HepG2 (cell line): ENCODE data around the gene PRKCE. TPM values are rescaled to one million over a fixed set of nuclear protein-coding genes. Genes with fewer than 3 reads are reported as not detected.

Source experiments
- ARHGAP35 ChIP-seq: sonication (generic); formaldehyde crosslinking; IDR thresholded peaks from 2 replicates; pipeline ENCODE4 v1.9.0; 2022; ENCODE audit warnings: mild to moderate bottlenecking, inconsistent platforms, moderate library complexity, missing genetic modification reagents, borderline replicate concordance
- CBFB ChIP-seq: sonication (generic); formaldehyde crosslinking; IDR thresholded peaks from 2 replicates; pipeline ENCODE4 v1.4.0; 2020; ENCODE audit warnings: missing genetic modification reagents
- CEBPG ChIP-seq: IDR thresholded peaks from 2 replicates; pipeline ENCODE4 v1.6.1; 2016
- KMT2A ChIP-seq: sonication (generic); formaldehyde crosslinking; IDR thresholded peaks from 2 replicates; pipeline ENCODE4 v1.4.0; 2020; ENCODE audit warnings: missing genetic modification reagents
- MEF2D ChIP-seq: sonication (generic); formaldehyde crosslinking; IDR thresholded peaks from 2 replicates; pipeline ENCODE4 v1.5.1; 2020; ENCODE audit warnings: mild to moderate bottlenecking, missing genetic modification reagents
- MTF1 ChIP-seq: sonication (generic); formaldehyde crosslinking; IDR thresholded peaks from 2 replicates; pipeline ENCODE4 v1.5.0; 2020; ENCODE audit warnings: missing genetic modification reagents
- NAIF1 ChIP-seq: sonication (generic); formaldehyde crosslinking; IDR thresholded peaks from 2 replicates; pipeline ENCODE4 v1.5.0; 2020; ENCODE audit warnings: mild to moderate bottlenecking, missing genetic modification reagents, borderline replicate concordance
- SIX1 ChIP-seq: sonication (generic); formaldehyde crosslinking; IDR thresholded peaks from 2 replicates; pipeline ENCODE4 v1.4.0; 2020; ENCODE audit warnings: missing genetic modification reagents, borderline replicate concordance
- SNRNP70 ChIP-seq: fragments of 200-400 bp; formaldehyde crosslinking; IDR thresholded peaks from 2 replicates; pipeline ENCODE4 v1.6.1; 2017; ENCODE audit warnings: mild to moderate bottlenecking, low read depth, low read length, moderate library complexity
- U2AF1 ChIP-seq: fragments of 200-400 bp; formaldehyde crosslinking; optimal IDR thresholded peaks from 2 replicates; pipeline ENCODE3; 2017; ENCODE audit warnings: mild to moderate bottlenecking, low read depth, low read length
- ZMYM4 ChIP-seq: sonication (generic); formaldehyde crosslinking; IDR thresholded peaks from 2 replicates; pipeline ENCODE4 v1.8.1; 2023; ENCODE audit warnings: mild to moderate bottlenecking, missing genetic modification reagents
- ZNF503 ChIP-seq: sonication (generic); formaldehyde crosslinking; IDR thresholded peaks from 2 replicates; pipeline ENCODE4 v1.4.0; 2020; ENCODE audit warnings: missing genetic modification reagents
- polyA plus RNA-seq, 8 experiments: library from polyadenylated mRNA; depleted of rRNA in 3 of 8; stranded (reverse) in 7 of 8; unstranded in 1 of 8; fragments of >200 nt; fragmentation: Illumina TruSeq in 4 of 8; extraction: Trizol in 4 of 8; gene quantifications; 2 replicates each; pipeline versions ENCODE4 v1.2.1 to v1.2.3, GENCODE V29; 2011 to 2016; ENCODE audit warnings: low read depth in 4 of 8, missing spikeins in 1 of 8, mixed read lengths in 1 of 8; ENCODE audit not compliant: insufficient read depth in 1 of 8
- total RNA-seq, 5 experiments: library from RNA; depleted of rRNA; stranded (reverse); fragments of >200 nt; fragmentation: Illumina TruSeq; extraction: Trizol; gene quantifications; 2 replicates each; pipeline ENCODE4 v1.2.3, GENCODE V29; 2016; ENCODE audit warnings: low read depth in 1 of 5
- TF ChIP-seq, protein P1 (sequence below): sonication (generic); formaldehyde crosslinking; conservative IDR thresholded peaks from 2 replicates; pipeline ENCODE4 v1.4.0; 2020; ENCODE audit warnings: missing genetic modification reagents
- TF ChIP-seq, protein P2 (sequence below): sonication (generic); formaldehyde crosslinking; IDR thresholded peaks from 2 replicates; pipeline ENCODE4 v1.9.0; 2021; ENCODE audit warnings: missing genetic modification reagents, mild to moderate bottlenecking, borderline replicate concordance
- TF ChIP-seq, protein P3 (sequence below): sonication (generic); formaldehyde crosslinking; IDR thresholded peaks from 2 replicates; pipeline ENCODE4 v1.8.1; 2023; ENCODE audit warnings: mild to moderate bottlenecking, missing genetic modification reagents, borderline replicate concordance
- TF ChIP-seq, protein P4 (sequence below): sonication (generic); formaldehyde crosslinking; IDR thresholded peaks from 2 replicates; pipeline ENCODE4 v1.5.1; 2020; ENCODE audit warnings: missing genetic modification reagents, mild to moderate bottlenecking, borderline replicate concordance
- TF ChIP-seq, protein P5 (sequence below): sonication (generic); formaldehyde crosslinking; IDR thresholded peaks from 2 replicates; pipeline ENCODE4 v1.5.1; 2020; ENCODE audit warnings: mild to moderate bottlenecking, moderate library complexity, missing genetic modification reagents

Gene PRKCE
- total and polyA plus RNA-seq, 2 of the 13 experiments (the other 11 are each of a cell fraction or from before 2014, with no cell fraction given), result 1.0 to 3.9 TPM

- TF ChIP-seq, protein P1, sequence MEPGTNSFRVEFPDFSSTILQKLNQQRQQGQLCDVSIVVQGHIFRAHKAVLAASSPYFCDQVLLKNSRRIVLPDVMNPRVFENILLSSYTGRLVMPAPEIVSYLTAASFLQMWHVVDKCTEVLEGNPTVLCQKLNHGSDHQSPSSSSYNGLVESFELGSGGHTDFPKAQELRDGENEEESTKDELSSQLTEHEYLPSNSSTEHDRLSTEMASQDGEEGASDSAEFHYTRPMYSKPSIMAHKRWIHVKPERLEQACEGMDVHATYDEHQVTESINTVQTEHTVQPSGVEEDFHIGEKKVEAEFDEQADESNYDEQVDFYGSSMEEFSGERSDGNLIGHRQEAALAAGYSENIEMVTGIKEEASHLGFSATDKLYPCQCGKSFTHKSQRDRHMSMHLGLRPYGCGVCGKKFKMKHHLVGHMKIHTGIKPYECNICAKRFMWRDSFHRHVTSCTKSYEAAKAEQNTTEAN (CRISPR knock-in tag), result no peak
- TF ChIP-seq U2AF1, result no peak
- TF ChIP-seq ZMYM4 (CRISPR knock-in tag), result peak; percentile 81
- no peak for TF ChIP-seq NAIF1
- no peak for TF ChIP-seq CBFB (CRISPR knock-in tag)
- TF ChIP-seq KMT2A (CRISPR knock-in tag), result peak; percentile 33; the same call in 1 of the 2 replicates
- TF ChIP-seq, protein P2, sequence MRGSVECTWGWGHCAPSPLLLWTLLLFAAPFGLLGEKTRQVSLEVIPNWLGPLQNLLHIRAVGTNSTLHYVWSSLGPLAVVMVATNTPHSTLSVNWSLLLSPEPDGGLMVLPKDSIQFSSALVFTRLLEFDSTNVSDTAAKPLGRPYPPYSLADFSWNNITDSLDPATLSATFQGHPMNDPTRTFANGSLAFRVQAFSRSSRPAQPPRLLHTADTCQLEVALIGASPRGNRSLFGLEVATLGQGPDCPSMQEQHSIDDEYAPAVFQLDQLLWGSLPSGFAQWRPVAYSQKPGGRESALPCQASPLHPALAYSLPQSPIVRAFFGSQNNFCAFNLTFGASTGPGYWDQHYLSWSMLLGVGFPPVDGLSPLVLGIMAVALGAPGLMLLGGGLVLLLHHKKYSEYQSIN (CRISPR knock-in tag), result no peak
- no peak for TF ChIP-seq SIX1 (CRISPR knock-in tag)
- TF ChIP-seq, protein P3, sequence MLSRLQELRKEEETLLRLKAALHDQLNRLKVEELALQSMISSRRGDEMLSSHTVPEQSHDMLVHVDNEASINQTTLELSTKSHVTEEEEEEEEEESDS (CRISPR knock-in tag), result peak; percentile 68; the same call in 1 of the 2 replicates
- TF ChIP-seq, protein P4, sequence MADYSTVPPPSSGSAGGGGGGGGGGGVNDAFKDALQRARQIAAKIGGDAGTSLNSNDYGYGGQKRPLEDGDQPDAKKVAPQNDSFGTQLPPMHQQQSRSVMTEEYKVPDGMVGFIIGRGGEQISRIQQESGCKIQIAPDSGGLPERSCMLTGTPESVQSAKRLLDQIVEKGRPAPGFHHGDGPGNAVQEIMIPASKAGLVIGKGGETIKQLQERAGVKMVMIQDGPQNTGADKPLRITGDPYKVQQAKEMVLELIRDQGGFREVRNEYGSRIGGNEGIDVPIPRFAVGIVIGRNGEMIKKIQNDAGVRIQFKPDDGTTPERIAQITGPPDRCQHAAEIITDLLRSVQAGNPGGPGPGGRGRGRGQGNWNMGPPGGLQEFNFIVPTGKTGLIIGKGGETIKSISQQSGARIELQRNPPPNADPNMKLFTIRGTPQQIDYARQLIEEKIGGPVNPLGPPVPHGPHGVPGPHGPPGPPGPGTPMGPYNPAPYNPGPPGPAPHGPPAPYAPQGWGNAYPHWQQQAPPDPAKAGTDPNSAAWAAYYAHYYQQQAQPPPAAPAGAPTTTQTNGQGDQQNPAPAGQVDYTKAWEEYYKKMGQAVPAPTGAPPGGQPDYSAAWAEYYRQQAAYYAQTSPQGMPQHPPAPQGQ, result no peak
- TF ChIP-seq MEF2D (CRISPR knock-in tag), result peak; percentile 37; the same call in 1 of the 2 replicates
- TF ChIP-seq SNRNP70, result no peak
- 0 out of 2 replicates have a peak, but pooled peaks have one; percentile 19 for TF ChIP-seq ZNF503
- TF ChIP-seq MTF1 (CRISPR knock-in tag), result no peak
- TF ChIP-seq CEBPG, result peak; percentile 29
- TF ChIP-seq, protein P5, sequence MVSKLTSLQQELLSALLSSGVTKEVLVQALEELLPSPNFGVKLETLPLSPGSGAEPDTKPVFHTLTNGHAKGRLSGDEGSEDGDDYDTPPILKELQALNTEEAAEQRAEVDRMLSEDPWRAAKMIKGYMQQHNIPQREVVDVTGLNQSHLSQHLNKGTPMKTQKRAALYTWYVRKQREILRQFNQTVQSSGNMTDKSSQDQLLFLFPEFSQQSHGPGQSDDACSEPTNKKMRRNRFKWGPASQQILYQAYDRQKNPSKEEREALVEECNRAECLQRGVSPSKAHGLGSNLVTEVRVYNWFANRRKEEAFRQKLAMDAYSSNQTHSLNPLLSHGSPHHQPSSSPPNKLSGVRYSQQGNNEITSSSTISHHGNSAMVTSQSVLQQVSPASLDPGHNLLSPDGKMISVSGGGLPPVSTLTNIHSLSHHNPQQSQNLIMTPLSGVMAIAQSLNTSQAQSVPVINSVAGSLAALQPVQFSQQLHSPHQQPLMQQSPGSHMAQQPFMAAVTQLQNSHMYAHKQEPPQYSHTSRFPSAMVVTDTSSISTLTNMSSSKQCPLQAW (CRISPR knock-in tag), result 0 out of 2 replicates have a peak, but pooled peaks have one; percentile 15
- TF ChIP-seq ARHGAP35, result no peak
Observed at GRCh38 chr2:45610281-45611019, 41.0 kb upstream of the PRKCE start (continued).
